ENCODE results near the gene PRR27. TPM values are rescaled to one million over a fixed set of nuclear protein-coding genes. Genes with fewer than 3 reads are reported as not detected.

The PRR27 gene
- total RNA-seq, 1 donor from 2014 or later, result not detected

DNA sequence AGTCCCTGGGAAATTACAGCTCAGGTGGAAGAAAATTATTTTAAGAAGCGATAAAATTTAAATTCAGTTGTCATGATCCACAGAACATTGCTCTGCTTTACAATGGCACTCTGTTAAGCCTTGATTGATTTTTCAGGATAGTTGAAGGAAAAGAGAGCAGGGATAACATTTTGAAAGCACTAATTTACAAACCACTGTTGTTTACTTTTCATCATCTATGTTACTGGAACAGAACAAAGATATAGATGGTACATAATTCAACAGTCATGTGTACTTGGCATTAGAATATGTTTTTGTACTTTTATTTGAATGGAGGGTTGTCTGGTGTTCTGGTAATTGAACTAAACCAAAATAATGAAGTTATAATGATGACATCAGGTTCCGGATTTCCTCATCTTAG lies 38.9 kb downstream of the PRR27 start:
- H3K9ac ChIP-seq (ENCODE audit: low read length), result no peak overlapping the region
- H3K4me3 ChIP-seq (ENCODE audit: insufficient read depth, low read depth, low read length), result no peak overlapping the region
- FAIRE-seq, result no peak
- H4K20me1 ChIP-seq (ENCODE audit: insufficient read depth, low read length), result no peaks in the 10 kb centered on the region
- H2AFZ ChIP-seq (ENCODE audit: low read depth, low read length), result no peak overlapping the region
- H3K36me3 Mint-ChIP-seq (ENCODE audit: low read depth, unreplicated experiment), result no peaks in the 10 kb centered on the region
- no peaks in the 10 kb centered on the region for H3K9me3 ChIP-seq (ENCODE audit: insufficient read depth, low read depth, low read length)
- no peaks in the 10 kb centered on the region for H3K36me3 ChIP-seq (ENCODE audit: insufficient read depth, low read length)
- no peaks in the 10 kb centered on the region for H3K27me3 Mint-ChIP-seq (ENCODE audit: low read depth, unreplicated experiment)
- H3K4me1 ChIP-seq (ENCODE audit: insufficient read depth, low read length), result no peaks in the 10 kb centered on the region
- H3K9me3 Mint-ChIP-seq (ENCODE audit: unreplicated experiment), result no peaks in the 10 kb centered on the region
- no peak overlapping the region for H3K4me3 Mint-ChIP-seq (ENCODE audit: unreplicated experiment)
- no peak overlapping the region for H3K27ac Mint-ChIP-seq (ENCODE audit: unreplicated experiment)
- no peaks in the 10 kb centered on the region for H3K27me3 ChIP-seq (ENCODE audit: insufficient read depth, low read length)
- TF ChIP-seq, protein P1, sequence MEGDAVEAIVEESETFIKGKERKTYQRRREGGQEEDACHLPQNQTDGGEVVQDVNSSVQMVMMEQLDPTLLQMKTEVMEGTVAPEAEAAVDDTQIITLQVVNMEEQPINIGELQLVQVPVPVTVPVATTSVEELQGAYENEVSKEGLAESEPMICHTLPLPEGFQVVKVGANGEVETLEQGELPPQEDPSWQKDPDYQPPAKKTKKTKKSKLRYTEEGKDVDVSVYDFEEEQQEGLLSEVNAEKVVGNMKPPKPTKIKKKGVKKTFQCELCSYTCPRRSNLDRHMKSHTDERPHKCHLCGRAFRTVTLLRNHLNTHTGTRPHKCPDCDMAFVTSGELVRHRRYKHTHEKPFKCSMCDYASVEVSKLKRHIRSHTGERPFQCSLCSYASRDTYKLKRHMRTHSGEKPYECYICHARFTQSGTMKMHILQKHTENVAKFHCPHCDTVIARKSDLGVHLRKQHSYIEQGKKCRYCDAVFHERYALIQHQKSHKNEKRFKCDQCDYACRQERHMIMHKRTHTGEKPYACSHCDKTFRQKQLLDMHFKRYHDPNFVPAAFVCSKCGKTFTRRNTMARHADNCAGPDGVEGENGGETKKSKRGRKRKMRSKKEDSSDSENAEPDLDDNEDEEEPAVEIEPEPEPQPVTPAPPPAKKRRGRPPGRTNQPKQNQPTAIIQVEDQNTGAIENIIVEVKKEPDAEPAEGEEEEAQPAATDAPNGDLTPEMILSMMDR (IDR thresholded peaks at IDR 0.05; ENCODE audit: insufficient read depth, low read depth, low read length), result no peak
- no peak for TF ChIP-seq EZH2 (IDR thresholded peaks at IDR 0.05; ENCODE audit: insufficient read depth, low read length)
- no peak overlapping the region for H3K27ac ChIP-seq (ENCODE audit: low read depth, low read length)
- DNase-seq (ENCODE audit: low read depth), result no peak
- H3K79me2 ChIP-seq (ENCODE audit: insufficient read depth, low read length), result no peaks in the 10 kb centered on the region
- H3K4me2 ChIP-seq (ENCODE audit: low read length), result no peak overlapping the region
- H3K4me1 Mint-ChIP-seq (ENCODE audit: low read depth, unreplicated experiment), result no peaks in the 10 kb centered on the region

DNA sequence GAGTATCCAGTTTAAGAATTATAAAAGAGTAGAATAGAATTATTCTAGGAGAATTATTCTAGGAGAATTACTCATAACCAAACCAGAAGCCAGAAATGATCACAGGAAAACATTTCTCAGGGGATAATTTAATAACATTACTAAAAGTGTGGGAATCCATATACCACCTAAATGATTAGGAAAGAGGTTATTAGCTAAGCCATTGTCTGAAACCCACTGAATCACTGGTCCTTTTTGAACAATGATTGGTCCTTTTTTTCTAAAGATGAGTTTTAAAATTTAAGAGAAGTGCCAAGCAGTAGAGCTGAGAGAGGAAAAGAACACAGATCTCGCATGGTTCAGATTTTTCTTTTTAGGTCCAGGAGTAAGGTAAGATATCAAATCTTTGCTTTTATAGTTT lies 41.4 kb downstream of the PRR27 start, which contains the start of gene ODAM:
Gene ODAM, plus strand, starts transcription at position 301 of the 400 bp plus-strand sequence. CDS start 819 bp downstream, outside the sequence.
- Mint-ChIP-seq H3K36me3 (ENCODE audit: low read depth, unreplicated experiment) (no peaks in the 10 kb centered on the region), H3K4me1 (ENCODE audit: low read depth, unreplicated experiment) (no peaks in the 10 kb centered on the region), H3K27me3 (ENCODE audit: low read depth, unreplicated experiment) (no peaks in the 10 kb centered on the region), H3K4me3 (ENCODE audit: unreplicated experiment) (no peak within 1 kb of the TSS), H3K27ac (ENCODE audit: unreplicated experiment) (no peak within 1 kb of the TSS), H3K9me3 (ENCODE audit: unreplicated experiment) (no peaks in the 10 kb centered on the region)
- TF ChIP-seq, protein P1 (IDR thresholded peaks at IDR 0.05; ENCODE audit: insufficient read depth, low read depth, low read length), result no peak
- H3K4me3 ChIP-seq (ENCODE audit: insufficient read depth, low read depth, low read length), result no peak within 1 kb of the TSS
- DNase-seq (ENCODE audit: low read depth) (no peak), FAIRE-seq (no peak)
- no peak within 1 kb of the TSS for H3K27ac ChIP-seq (ENCODE audit: low read depth, low read length)
- no peak within 1 kb of the TSS for H3K4me2 ChIP-seq (ENCODE audit: low read length)
- H3K9me3 ChIP-seq (ENCODE audit: insufficient read depth, low read depth, low read length), result no peaks in the 10 kb centered on the region
- no peaks in the 10 kb centered on the region for H3K79me2 ChIP-seq (ENCODE audit: insufficient read depth, low read length)
- H2AFZ ChIP-seq (ENCODE audit: low read depth, low read length), result no peak within 1 kb of the TSS
- no peaks in the 10 kb centered on the region for H3K4me1 ChIP-seq (ENCODE audit: insufficient read depth, low read length)
- no peaks in the 10 kb centered on the region for H4K20me1 ChIP-seq (ENCODE audit: insufficient read depth, low read length)
- no peak within 1 kb of the TSS for H3K9ac ChIP-seq (ENCODE audit: low read length)
- no peaks in the 10 kb centered on the region for H3K27me3 ChIP-seq (ENCODE audit: insufficient read depth, low read length)
- no peaks in the 10 kb centered on the region for H3K36me3 ChIP-seq (ENCODE audit: insufficient read depth, low read length)

DNA sequence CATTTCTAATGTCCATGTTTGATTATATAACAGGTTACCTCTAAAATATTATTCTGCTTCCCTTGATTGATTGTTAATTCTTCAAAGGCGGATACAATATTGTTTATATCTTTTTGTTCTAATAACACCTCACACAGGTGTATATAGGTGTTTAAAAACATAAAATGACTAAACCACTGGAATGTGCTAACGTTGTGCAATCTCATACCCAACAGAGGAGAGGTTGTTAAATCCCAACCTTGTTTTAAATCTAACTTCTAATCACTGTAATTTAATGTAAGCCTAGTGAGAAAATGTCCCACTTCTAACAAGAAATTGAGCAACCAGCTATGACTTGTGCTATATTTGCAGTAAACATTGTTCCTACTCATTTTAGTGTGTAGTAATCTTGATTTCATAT lies 42.8 kb downstream of the PRR27 start:
- H3K4me1 Mint-ChIP-seq (ENCODE audit: low read depth, unreplicated experiment), result no peaks in the 10 kb centered on the region
- Histone ChIP-seq H3K79me2 (ENCODE audit: insufficient read depth, low read length) (no peaks in the 10 kb centered on the region), H3K9me3 (ENCODE audit: insufficient read depth, low read depth, low read length) (no peaks in the 10 kb centered on the region), H3K4me3 (ENCODE audit: insufficient read depth, low read depth, low read length) (no peak overlapping the region), H4K20me1 (ENCODE audit: insufficient read depth, low read length) (no peaks in the 10 kb centered on the region), H3K4me2 (ENCODE audit: low read length) (no peak overlapping the region), H3K27me3 (ENCODE audit: insufficient read depth, low read length) (no peaks in the 10 kb centered on the region), H3K27ac (ENCODE audit: low read depth, low read length) (no peak overlapping the region), H3K4me1 (ENCODE audit: insufficient read depth, low read length) (no peaks in the 10 kb centered on the region), H2AFZ (ENCODE audit: low read depth, low read length) (no peak overlapping the region), H3K9ac (ENCODE audit: low read length) (no peak overlapping the region), H3K36me3 (ENCODE audit: insufficient read depth, low read length) (no peaks in the 10 kb centered on the region)
- TF ChIP-seq, protein P1 (IDR thresholded peaks at IDR 0.05; ENCODE audit: insufficient read depth, low read depth, low read length), result no peak
- no peak for TF ChIP-seq EZH2 (IDR thresholded peaks at IDR 0.05; ENCODE audit: insufficient read depth, low read length)
- H3K9me3 Mint-ChIP-seq (ENCODE audit: unreplicated experiment), result no peaks in the 10 kb centered on the region
- no peak overlapping the region for H3K27ac Mint-ChIP-seq (ENCODE audit: unreplicated experiment)
- no peaks in the 10 kb centered on the region for H3K27me3 Mint-ChIP-seq (ENCODE audit: low read depth, unreplicated experiment)
- no peak for DNase-seq (ENCODE audit: low read depth)
- no peak for FAIRE-seq
- no peaks in the 10 kb centered on the region for H3K36me3 Mint-ChIP-seq (ENCODE audit: low read depth, unreplicated experiment)
- H3K4me3 Mint-ChIP-seq (ENCODE audit: unreplicated experiment), result no peak overlapping the region

Measured in astrocyte (in vitro differentiated cells and primary cell).